ENCODE measurements around the gene RPS24. TPM values are rescaled to one million over a fixed set of nuclear protein-coding genes. Genes with fewer than 3 reads are reported as not detected.
"Not testable (repeated sequence)": the region's sequence is repeated elsewhere in the genome, so short reads cannot be mapped to it uniquely, and the experiment has no call there.

RPS24 gene
- total RNA-seq, 1 experiment from 2014 or later, result 1,553 TPM

DNA sequence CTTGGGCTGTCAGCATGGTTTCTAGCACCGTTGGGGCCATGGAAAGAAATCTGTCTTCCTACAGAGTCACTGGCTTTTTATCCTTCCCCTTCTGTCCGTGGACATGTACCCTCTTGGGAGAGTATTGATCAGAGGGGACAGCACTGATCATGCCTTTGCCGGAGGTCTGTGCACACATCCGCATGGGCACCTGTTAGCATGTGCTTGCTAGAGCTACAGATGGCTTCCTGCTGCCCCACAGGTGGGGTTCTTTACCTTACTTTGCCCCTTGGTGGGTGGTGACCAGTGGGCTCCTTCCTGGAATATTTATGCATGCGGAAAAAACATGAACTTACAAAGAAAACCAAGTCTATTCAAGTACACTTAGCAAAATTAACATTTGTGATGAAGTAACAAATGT lies 24.9 kb downstream of the RPS24 start:
- H3K4me1 ChIP-seq (ENCODE audit: insufficient read depth, low read length, poor library complexity, severe bottlenecking), result no peaks in the 10 kb centered on the region
- H3K4me3 ChIP-seq (ENCODE audit: low read depth, low read length, poor library complexity, severe bottlenecking), result no peak overlapping the region
- CTCF ChIA-PET, result no interaction called here
- no peak overlapping the region for H3K27ac ChIP-seq (ENCODE audit: low read depth, low read length, poor library complexity, severe bottlenecking)
- POLR2A ChIA-PET (ENCODE audit: low non-redundant PET), result no interaction called here
- no peaks in the 10 kb centered on the region for H3K36me3 ChIP-seq (ENCODE audit: insufficient read depth, low read length, poor library complexity, severe bottlenecking)
- no peak for DNase-seq (ENCODE audit: low spot score)
- no peaks in the 10 kb centered on the region for H3K27me3 ChIP-seq (replicated peaks; ENCODE audit: insufficient read depth, low read depth, low read length, poor library complexity)
- BruUV-seq (replicated peaks), result no TSS peak
- no peak for TF ChIP-seq EZH2 (IDR thresholded peaks at IDR 0.05; ENCODE audit: borderline replicate concordance, low read depth, low read length, poor library complexity, severe bottlenecking)
- TF ChIP-seq, protein P1, sequence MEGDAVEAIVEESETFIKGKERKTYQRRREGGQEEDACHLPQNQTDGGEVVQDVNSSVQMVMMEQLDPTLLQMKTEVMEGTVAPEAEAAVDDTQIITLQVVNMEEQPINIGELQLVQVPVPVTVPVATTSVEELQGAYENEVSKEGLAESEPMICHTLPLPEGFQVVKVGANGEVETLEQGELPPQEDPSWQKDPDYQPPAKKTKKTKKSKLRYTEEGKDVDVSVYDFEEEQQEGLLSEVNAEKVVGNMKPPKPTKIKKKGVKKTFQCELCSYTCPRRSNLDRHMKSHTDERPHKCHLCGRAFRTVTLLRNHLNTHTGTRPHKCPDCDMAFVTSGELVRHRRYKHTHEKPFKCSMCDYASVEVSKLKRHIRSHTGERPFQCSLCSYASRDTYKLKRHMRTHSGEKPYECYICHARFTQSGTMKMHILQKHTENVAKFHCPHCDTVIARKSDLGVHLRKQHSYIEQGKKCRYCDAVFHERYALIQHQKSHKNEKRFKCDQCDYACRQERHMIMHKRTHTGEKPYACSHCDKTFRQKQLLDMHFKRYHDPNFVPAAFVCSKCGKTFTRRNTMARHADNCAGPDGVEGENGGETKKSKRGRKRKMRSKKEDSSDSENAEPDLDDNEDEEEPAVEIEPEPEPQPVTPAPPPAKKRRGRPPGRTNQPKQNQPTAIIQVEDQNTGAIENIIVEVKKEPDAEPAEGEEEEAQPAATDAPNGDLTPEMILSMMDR (conservative IDR thresholded peaks at IDR 0.05; ENCODE audit: low read depth, low read length), result no peak
- intact Hi-C loops (cut with micrococcal nuclease; ENCODE audit: unreplicated experiment), result no loop called here
- H3K9me3 ChIP-seq (ENCODE audit: low read depth, low read length, poor library complexity, severe bottlenecking), result no peaks in the 10 kb centered on the region

DNA sequence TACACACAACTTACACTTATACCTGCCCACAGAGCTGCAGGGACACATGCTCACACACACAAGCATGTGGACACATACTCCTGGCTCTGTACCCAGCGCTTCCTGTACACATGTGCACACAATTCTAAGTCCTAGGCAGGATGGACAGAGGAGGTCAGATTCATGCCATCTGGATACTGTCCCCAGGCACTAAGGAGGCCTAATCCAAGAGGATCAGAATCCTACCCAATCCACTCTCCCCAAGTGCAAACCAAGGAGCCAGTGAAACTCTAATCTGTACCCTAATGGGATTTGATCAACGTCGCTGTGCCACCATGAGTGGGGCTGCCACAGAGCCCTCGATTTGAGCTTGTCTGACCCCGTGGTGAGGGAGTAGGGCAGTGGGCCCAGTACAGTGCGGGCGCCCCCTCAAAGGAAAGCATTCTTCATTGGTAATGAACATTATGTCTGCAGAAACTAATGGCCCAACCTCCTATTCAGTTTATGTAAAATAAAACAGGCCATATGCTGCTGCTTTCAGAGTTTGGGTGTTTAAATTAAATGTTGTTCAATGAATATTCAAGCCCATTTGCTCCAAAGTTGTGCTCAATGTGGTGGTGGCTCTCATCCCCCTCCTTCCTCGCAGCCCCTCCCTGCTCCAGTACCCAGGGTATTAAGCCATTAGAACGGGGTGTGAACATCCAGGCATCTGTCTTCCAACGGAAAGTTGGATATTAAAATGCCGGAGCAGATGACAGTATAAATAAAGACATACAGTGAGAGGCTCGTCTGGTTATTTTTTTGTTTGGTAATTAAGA lies 26.4 kb downstream of the RPS24 start:
- H3K27ac ChIP-seq (ENCODE audit: low read depth, low read length, poor library complexity, severe bottlenecking), result no peak overlapping the region
- BruUV-seq (replicated peaks), result no TSS peak
- no peaks in the 10 kb centered on the region for H3K9me3 ChIP-seq (ENCODE audit: low read depth, low read length, poor library complexity, severe bottlenecking)
- no peak for DNase-seq (ENCODE audit: low spot score)
- ChIA-PET CTCF (no interaction called here), POLR2A (ENCODE audit: low non-redundant PET) (no interaction called here)
- intact Hi-C loops (cut with micrococcal nuclease; ENCODE audit: unreplicated experiment), result no loop called here
- no peak overlapping the region for H3K4me3 ChIP-seq (ENCODE audit: low read depth, low read length, poor library complexity, severe bottlenecking)
- no peaks in the 10 kb centered on the region for H3K27me3 ChIP-seq (replicated peaks; ENCODE audit: insufficient read depth, low read depth, low read length, poor library complexity)
- H3K36me3 ChIP-seq (ENCODE audit: insufficient read depth, low read length, poor library complexity, severe bottlenecking), result no peaks in the 10 kb centered on the region
- TF ChIP-seq EZH2 (IDR thresholded peaks at IDR 0.05; ENCODE audit: borderline replicate concordance, low read depth, low read length, poor library complexity, severe bottlenecking), result no peak
- H3K4me1 ChIP-seq (ENCODE audit: insufficient read depth, low read length, poor library complexity, severe bottlenecking), result no peaks in the 10 kb centered on the region

GRCh38 chr10:78062296-78062695 lies 28.6 kb downstream of the RPS24 start:
- no TSS peak for BruUV-seq (replicated peaks)
- H3K4me1 ChIP-seq (ENCODE audit: insufficient read depth, low read length, poor library complexity, severe bottlenecking), result no peaks in the 10 kb centered on the region
- no peak for DNase-seq (ENCODE audit: low spot score)
- no peaks in the 10 kb centered on the region for H3K36me3 ChIP-seq (ENCODE audit: insufficient read depth, low read length, poor library complexity, severe bottlenecking)
- H3K27me3 ChIP-seq (replicated peaks; ENCODE audit: insufficient read depth, low read depth, low read length, poor library complexity), result no peaks in the 10 kb centered on the region
- ChIA-PET POLR2A (ENCODE audit: low non-redundant PET) (no interaction called here), CTCF (no interaction called here)
- H3K27ac ChIP-seq (ENCODE audit: low read depth, low read length, poor library complexity, severe bottlenecking), result no peak overlapping the region
- no peak overlapping the region for H3K4me3 ChIP-seq (ENCODE audit: low read depth, low read length, poor library complexity, severe bottlenecking)
- no peaks in the 10 kb centered on the region for H3K9me3 ChIP-seq (ENCODE audit: low read depth, low read length, poor library complexity, severe bottlenecking)
- TF ChIP-seq, protein P1 (conservative IDR thresholded peaks at IDR 0.05; ENCODE audit: low read depth, low read length), result no peak
- TF ChIP-seq EZH2 (IDR thresholded peaks at IDR 0.05; ENCODE audit: borderline replicate concordance, low read depth, low read length, poor library complexity, severe bottlenecking), result no peak
- intact Hi-C loops (cut with micrococcal nuclease; ENCODE audit: unreplicated experiment), result no loop called here

DNA sequence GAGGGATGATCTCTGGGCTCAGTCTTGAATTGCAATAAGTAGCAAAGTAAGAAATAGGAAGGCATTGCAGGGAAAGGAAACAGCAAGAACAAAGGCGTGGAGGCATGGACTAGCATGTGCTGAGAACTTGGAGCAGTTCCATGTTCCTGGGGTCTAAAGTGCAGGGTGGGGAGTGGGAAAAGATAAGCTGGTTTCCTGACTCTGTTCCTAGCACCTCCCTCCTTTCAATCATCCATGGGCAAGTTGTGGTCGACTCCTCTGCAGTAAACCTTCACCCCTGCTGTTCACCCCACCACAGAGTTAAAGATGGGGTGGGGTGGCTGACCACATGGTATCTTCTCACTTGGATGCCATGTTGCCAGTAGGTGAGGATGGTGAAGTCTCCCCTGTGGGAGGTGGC lies 29.6 kb downstream of the RPS24 start:
- intact Hi-C loops (cut with micrococcal nuclease; ENCODE audit: unreplicated experiment), result no loop called here
- no peak overlapping the region for H3K27ac ChIP-seq (ENCODE audit: low read depth, low read length, poor library complexity, severe bottlenecking)
- H3K4me1 ChIP-seq (ENCODE audit: insufficient read depth, low read length, poor library complexity, severe bottlenecking), result no peaks in the 10 kb centered on the region
- BruUV-seq (replicated peaks), result no TSS peak
- H3K4me3 ChIP-seq (ENCODE audit: low read depth, low read length, poor library complexity, severe bottlenecking), result no peak overlapping the region
- ChIA-PET CTCF (no interaction called here), POLR2A (ENCODE audit: low non-redundant PET) (interaction anchor here (0.6 kb wide), 1 partner anchor 47 kb away, joined by 5 read pairs; no protein-coding TSS in a partner anchor)
- TF ChIP-seq, protein P1 (conservative IDR thresholded peaks at IDR 0.05; ENCODE audit: low read depth, low read length), result no peak
- no peak for TF ChIP-seq EZH2 (IDR thresholded peaks at IDR 0.05; ENCODE audit: borderline replicate concordance, low read depth, low read length, poor library complexity, severe bottlenecking)
- H3K27me3 ChIP-seq (replicated peaks; ENCODE audit: insufficient read depth, low read depth, low read length, poor library complexity), result no peaks in the 10 kb centered on the region
- no peaks in the 10 kb centered on the region for H3K9me3 ChIP-seq (ENCODE audit: low read depth, low read length, poor library complexity, severe bottlenecking)
- DNase-seq (ENCODE audit: low spot score), result no peak
- no peaks in the 10 kb centered on the region for H3K36me3 ChIP-seq (ENCODE audit: insufficient read depth, low read length, poor library complexity, severe bottlenecking)

- H3K4me3 ChIP-seq (ENCODE audit: low read depth, low read length, poor library complexity, severe bottlenecking); H3K36me3 ChIP-seq (ENCODE audit: insufficient read depth, low read length, poor library complexity, severe bottlenecking); H3K4me1 ChIP-seq (ENCODE audit: insufficient read depth, low read length, poor library complexity, severe bottlenecking); BruUV-seq (replicated peaks); H3K27ac ChIP-seq (ENCODE audit: low read depth, low read length, poor library complexity, severe bottlenecking); CTCF ChIA-PET; intact Hi-C loops (cut with micrococcal nuclease; ENCODE audit: unreplicated experiment); H3K9me3 ChIP-seq (ENCODE audit: low read depth, low read length, poor library complexity, severe bottlenecking); H3K27me3 ChIP-seq (replicated peaks; ENCODE audit: insufficient read depth, low read depth, low read length, poor library complexity); DNase-seq (ENCODE audit: low spot score): not testable (repeated sequence)
- POLR2A ChIA-PET (ENCODE audit: low non-redundant PET), result interaction anchor here (0.7 kb wide), 1 partner anchor 1104 kb away, joined by 6 read pairs; no protein-coding TSS in a partner anchor
These were observed 31.3 kb downstream of the RPS24 start for GRCh38 chr10:78064919-78065318.

Measured in A673 (cell line).